SK-N-MC (cell line): ENCODE measurements around the gene MESD.

Experiments
- EZH2 ChIP-seq: fragments of 200-600 bp; sonication (generic); IDR thresholded peaks from one replicate; pipeline ENCODE4 v1.6.1; 2017; ENCODE audit warnings: antibody characterized with exemption
- POLR2AphosphoS5 ChIP-seq: IDR thresholded peaks from 2 replicates; pipeline ENCODE4 v1.6.1; 2012; ENCODE audit warnings: mild to moderate bottlenecking, low read depth, low read length, borderline replicate concordance

- TF ChIP-seq POLR2AphosphoS5 (no peak), EZH2 (no peak)
Measured at GRCh38 chr15:80950291-80951078, 39.1 kb downstream of the MESD start.
